ENCODE measurements around the gene OSER1.

DNA sequence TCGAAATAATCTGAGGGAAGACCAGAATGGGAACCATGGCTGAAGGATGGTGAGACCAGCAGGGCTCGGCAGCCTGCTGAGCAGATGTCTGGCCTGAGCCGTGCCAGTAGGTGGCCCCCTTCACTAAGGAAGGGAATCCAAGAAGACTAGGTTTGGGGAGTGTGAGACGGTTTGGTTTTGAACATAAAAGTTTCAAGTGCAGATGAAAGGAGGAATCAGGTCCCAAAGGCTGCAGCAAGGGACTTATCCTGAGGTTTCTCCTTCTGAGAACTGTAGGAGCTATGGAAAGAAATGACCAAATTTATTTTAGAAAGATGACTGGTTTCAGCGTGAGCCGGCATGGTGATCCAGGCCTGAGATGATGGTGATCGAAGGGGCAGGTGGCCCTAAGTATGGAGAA is 4.6 kb upstream of the OSER1 start:
- TF ChIP-seq GATA2 (IDR thresholded peaks at IDR 0.05; ENCODE audit: low read depth, low read length) (no peak), GATA3 (IDR thresholded peaks at IDR 0.05; ENCODE audit: low read depth, low read length) (no peak)

All from SH-SY5Y (cell line).